Left forelimb (tissue), 1 donor: ENCODE data around the gene SEMA6D.

ENCODE experiments used
- DNase-seq: peaks from one replicate; pipeline ENCODE4 v3.0.0-alpha.2; 2018; ENCODE audit warnings: low spot score

Gene SEMA6D

DNA sequence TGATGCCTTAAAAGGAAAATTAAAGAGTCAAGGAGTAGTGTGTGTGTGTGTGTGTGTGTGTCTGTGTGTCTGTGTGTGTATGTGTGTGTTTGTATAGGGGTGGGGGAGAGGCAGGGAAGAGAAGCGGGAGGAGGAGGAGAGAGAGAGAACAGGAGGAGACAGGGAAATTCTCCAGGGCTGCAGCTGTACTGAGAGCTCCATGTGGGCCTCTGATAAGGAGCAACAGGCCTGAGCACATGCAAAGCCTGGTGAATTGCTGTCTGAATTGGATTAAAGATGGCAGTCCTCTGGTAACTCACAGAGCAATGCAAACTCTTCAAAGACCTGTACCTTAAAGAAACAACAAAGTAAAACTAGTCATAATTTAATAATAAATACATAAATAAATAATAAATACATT is 70.6 kb downstream of the SEMA6D start:
- DNase-seq: no peak

DNA sequence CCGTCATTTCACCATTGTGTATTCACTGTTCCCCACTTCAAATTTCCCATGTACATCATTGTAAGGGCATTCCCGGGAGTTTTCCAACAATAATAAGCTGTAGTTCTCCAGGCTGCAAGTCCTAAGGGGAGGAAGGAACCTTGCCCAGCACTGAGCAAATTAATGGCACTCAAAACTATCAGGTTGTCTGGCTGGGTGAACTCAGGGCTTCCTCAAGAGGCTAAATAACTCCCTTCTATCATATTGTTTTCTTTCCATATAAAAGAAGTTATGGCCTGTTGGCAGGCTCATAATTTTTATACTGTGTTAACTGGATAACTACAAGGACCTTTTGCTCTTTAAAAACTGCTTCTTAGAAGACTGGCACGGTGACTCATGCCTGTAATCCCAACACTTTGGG is 71.4 kb downstream of the SEMA6D start:
- DNase-seq: no peak

DNA sequence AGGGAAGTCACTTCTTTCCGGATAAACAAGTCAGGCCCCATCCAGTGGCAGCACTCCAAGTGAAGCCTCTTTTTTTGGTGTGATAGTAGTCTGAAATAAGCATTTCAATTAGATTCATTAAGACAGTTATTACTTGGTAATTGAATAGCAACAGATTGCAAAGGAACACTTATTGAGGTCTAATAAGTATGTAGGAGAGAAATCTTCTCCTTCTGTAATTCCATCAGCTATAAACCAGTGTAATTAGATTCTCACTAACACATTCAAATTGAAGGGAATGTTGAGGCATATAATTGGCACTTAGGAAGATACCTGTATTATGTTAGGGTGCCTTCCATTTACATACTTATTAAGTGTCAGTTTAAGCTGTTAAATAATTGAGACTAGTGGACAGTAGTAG is 73.9 kb downstream of the SEMA6D start:
- DNase-seq: no peak

DNA sequence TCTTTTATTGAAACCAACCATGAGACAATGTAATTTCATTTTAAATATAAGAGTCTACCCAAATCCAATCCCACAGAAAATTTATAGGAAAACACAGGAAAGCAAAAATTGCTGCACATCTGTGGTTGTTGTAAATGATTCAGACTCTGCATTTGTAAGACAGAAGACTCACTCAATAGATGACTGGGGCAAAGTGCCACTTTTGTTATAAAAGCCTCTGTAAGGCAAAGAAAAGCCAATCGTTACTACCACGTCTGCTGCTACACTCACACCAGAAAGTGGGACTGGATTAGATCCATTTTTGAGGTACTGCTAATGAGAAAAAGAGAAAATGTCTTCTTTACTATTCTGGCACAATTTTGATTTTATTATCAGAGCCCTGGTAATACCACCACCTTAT is 74.9 kb downstream of the SEMA6D start:
- DNase-seq: no peak

DNA sequence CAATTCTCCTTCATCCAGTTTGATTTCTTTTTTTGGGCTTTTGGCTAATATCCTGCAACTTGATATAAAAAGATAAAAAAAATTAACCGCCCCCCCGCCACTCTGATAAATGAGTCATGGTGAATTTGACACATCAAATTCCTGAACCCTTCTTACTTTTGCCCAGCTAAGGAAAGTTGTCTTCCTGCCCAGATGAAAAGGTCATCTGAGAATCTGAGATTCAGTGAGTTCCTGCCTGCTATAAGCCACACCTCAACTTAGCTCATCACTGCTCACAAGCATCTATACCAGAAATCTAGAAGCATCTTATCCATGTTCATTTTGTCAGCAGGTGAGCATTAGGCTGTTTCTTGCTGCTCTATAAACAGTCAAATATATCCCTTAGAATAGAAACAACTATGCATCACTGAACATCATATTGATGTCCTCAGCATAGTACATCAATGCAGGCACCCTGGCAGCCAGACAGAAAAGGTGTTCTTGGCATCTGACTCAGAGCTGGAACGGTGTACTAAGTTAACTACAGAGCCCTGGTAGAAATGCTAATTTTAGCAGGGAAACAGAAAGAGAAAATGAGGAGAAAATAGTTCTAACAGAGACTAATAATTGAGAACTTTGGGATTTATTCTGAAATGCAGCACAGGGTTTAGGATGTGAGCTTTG is 77.1 kb downstream of the SEMA6D start:
- DNase-seq: no peak

DNA sequence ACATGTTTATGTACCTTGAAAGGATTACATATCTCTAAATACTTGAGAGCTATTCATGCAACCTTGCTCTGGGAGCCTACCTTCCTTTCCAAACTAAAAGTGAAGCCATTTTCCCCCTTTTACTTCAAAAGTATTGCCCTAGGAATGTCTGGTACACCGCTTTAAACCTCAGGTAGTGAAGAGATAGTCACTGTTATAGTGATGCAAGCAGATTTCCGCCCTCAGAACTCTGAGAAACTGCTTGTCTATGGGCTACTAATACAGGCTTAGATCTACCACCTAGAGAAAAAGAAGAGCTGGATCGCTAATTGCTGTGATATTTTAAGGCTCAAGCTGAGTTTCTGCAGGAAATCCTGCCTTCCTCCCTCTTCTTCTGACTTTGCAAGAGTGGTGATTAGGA is 78.6 kb downstream of the SEMA6D start:
- DNase-seq: no peak

DNA sequence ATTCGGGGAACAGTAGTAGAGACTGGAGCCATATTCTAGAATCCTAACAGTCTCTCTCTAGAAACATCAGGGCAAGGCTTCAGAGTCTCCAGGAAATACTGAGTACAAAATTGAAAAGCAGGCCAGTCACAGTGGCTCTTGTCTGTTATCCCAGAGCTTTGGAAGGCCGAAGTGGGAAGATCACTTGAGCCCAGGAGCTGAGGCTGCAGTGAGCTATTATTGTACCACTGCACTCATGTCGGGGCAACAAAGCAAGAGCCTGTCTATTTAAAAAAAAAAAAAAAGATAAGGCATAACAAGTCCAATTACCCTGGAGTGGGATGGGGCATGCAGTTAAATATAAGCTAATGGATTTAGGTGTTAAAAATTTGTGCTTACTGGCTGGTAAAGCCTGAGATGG is 79.0 kb downstream of the SEMA6D start:
- DNase-seq: no peak

DNA sequence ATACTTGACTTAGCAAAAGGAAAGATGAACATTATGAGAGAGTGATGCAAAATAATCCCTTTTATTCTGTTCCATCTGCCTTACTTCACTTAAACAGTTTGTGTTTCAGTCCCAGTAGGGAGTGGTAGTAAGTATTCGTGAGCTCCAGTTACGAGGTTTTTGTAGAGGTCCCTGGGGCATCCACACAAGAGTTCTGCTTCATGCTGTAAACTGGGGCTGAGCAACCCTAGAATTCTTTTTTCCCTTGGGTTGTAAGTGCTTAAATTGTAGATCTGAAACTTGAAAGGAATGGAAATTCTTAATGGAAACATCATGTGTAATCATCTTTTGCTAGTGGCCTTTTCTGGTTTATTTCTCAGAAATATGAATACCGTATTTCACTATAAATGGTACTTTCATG is 79.5 kb downstream of the SEMA6D start:
- DNase-seq: no peak

DNA sequence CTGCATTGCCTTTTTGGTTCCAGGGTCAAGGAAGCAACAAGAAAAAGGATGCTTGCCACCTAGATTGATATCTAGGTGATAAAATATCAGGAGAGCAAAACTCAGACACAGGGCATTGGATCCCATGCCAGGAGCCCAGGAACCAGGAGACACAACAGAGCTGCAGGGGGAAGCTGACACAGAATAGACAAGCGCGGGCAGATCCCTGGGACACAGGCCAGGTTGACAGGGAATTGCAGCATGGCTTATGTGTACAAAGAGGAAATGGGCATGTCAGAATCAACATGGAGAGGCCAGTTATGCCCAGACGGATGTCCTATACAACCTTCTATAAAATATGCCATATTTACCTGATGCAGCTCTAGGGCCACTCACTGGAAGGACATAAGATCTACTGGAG is 84.2 kb downstream of the SEMA6D start:
- DNase-seq: no peak

DNA sequence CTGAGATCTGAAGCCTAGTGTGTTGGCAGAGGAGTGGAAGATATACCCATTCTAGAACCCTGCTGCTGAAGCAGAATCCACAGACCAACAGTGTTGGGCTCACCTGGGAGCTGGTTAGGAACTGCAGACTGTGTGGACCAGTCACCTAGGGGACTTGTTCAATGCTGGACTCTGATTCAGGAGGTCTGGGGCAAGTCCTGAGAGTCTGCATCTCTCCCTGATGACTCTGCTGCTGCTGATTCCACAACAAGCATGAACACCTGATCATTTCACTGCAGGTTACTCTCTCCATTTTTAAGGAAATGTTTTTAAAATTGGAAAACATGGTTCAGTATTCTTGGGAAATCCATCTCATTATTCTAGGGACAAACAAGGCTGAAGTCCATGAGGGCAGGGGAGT is 84.9 kb downstream of the SEMA6D start:
- no peak for DNase-seq

DNA sequence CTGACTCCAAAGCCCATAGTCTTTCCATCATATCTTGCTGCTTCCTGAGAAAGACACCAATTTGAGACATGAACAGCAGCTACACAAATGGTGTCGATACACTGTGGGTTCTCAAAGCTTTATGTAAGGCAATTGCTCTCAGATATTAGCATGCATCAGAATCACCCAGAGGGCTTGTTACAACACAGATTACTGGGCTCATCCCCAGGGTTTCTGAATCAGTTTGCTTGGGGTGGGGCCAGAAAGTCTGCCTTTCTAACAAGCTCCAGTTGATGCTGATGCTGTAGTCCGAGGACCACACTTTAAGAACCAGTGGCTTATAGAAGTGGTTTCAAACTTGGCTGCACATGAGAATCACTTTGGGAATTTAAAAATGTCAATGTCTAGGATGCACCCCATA is 86.5 kb downstream of the SEMA6D start:
- no peak for DNase-seq

DNA sequence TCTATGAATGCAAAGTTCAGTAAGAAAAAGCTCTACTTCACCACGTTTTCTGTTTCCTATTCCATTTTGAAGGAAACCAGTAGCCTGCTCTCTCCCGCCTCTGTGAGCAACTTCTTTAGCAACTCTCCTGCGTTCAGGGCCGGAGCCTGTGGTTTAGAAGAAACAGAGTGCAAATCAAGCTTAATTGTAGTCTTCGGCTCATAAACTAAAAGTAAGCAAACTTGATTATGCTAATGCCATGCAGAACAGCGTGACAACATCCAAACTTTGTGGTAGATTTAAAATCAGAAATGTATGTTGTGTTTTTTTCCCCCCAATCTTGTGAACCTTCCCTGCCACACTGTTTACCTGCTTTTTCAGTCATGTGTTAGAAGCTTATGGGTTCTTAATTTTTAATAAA is 87.4 kb downstream of the SEMA6D start:
- DNase-seq: no peak

DNA sequence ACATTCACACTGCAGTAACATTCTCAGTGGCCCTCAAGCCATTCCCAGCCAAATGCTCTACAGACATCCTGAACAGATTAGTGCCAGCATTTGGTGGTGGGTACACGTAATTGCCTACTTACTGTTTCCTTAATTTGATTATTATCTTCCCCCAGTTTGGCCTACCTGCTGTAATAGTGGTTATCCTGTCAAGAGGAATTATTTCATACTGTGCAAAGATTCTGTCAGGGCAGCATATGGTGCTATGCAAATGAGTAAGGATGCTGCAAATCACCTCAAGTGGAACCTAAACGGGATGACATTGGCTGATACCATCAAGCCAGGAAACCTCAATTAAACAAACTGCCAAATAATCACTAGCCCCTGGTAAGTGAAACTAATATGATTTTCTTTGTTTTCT is 88.7 kb downstream of the SEMA6D start:
- no peak for DNase-seq

DNA sequence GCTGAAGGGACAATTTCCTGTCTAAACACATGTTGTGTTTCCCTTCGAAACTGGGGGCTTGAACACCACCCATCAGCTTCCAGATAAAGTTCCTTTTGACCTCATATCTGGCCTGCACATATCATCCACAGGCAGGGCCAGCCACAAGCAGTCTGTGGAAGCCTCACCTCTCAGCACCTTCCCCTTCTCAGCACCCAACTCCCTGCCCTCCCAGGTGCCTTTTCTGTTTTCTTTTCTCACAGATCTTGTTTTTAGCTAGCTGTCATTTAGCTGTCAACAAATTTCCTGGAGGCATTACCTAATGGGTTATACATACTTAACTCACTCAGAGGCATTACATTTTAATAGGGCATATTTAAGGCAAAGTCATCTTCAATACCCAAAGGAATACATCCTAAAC is 93.9 kb downstream of the SEMA6D start:
- DNase-seq: no peak

DNA sequence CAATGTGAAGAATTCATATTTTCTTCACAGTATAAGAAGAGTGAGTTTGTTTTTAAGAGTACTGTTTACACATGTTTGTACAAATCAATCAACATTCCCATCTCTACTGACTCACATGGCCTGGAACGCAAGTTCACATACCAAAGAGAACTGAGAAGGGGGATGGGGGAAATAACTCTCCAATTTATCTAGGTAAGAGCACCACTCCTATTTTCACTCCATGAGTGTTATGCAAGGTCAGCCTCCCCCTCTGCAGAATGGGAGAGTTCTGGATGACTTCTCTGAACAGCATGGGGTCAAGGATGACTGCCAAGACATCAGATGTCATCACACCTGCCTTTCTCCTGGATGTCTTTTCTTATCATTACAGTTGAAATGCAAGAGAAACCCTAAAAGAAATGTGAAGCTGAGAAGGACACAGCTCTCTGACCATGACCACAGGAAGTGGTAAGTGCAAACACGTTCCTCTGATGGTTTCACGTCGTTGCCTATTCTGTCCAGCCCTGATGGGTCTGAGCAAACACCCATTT is 95.2 kb downstream of the SEMA6D start:
- DNase-seq: no peak

DNA sequence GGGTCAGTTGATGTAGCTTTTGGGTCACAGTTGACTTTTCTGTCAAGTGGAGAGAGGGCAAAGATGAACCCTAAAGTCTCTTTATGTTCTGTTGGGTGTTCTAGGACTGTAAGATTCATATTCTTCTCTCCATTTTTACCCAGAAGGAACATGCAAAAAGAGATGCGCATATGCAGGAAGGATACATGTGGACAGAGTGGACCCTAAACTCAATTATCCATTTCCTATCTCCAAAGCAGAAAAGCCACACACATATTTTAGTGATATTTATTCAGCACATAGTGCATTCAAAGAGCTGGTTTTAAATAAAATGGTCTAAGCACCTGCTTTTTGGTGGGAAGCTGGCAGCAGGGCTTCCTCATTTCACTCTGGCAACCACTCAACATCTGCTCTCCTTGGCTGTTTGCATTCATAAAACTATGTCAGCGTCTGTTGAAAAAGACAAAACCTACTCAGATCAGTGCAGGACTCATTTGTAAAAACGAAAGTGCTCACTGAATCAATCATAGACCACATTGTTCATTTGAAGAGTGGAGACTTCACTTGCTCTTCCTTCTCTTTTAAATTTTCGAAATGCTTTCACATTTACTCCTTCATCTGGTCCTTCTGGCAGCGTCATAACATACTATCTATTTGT is 96.6 kb downstream of the SEMA6D start:
- no peak for DNase-seq

DNA sequence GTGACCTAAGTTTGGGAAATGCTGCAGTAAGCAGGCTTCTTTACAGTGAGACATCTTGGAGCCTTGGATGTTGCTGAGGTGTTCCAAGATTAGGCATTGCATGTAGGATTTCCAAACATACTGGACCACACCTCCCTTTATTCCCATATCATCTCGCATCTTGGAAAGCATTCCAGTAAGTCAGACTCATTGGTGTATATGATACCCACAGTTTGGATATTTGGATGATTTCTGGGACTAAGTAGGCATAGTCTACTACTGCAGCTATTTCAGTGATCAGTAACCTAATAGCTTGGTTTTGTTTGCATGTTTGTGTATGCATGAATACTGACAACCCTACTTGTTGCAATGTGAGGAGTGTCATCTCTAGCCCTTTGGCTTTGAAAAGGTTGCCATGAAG is 97.3 kb downstream of the SEMA6D start:
- DNase-seq: no peak

DNA sequence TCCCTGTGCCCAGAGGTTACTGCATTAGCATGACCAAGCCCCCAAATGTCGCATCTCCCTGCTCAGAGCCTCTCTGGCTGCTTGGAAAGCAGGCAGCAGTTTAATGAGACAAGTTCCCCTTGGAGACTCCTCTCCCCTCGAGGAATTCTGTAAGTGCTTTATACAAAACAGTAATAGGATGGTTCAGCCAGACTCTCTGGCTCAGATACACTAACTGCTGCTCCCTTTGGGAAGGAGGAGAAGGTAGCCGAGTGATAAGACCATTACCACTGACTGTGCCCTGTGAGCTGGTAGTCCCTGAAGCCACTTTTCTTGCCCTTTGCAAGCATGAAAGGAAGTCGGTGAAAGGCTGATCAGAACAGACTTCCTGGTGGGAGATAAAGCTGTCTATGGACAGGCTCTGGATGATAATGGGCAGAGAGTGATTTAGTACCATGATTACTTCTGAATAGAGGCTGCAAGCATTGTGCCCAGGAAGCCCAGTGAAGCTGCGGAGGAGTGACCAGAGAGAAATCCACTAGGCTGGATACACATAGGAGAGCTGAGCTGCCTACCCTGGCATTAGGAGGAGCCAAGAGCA is 100.8 kb downstream of the SEMA6D start:
- no peak for DNase-seq

DNA sequence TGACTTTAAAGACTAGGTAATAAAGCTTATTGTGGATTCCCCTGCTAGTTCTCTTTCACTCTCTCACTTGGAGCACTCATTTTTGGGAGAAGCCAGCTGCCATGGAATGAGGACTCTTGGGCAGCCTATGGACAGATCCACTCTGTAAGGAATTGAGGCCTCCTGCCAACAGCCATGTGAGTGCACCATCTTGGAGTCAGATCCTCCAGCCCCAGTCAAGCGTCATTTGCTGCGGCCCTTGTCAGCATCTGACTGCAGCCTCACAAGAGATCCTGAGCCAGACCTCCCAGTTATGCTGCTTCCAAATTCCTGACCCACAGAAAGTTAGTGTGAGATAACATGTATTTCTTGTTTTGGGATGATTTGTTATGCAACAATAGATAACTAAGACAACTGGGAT is 101.9 kb downstream of the SEMA6D start:
- DNase-seq: no peak

DNA sequence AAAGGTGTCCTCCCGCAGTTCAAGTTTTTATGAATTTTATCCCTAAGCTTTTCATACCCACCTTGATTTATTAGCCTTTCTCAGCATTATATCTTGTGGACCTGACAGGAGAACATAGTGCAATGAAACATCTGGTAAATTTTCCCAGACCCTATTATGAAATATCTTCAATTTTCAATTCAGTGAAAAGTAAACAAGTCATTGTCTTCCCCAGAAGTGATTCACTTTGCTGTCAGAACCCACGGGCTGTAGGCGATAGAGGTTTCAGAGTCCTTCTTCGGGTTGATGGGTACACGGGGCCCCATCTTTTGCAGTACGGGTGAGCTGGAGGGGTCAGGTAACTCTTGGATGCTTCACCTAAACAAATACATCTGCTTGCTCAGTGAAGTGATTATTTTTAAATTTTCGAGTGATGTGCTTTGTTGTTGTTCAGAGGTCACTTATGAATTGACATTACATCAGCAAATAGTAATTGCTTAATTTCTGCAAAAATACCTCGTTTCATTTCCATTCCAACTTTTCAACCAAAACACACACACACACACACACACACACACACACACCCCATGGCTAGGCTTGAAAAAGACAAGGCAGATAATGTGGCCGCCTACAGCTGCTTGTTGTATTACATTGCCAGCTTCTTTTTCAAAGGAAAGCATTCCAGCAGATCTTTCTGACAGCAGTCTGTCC is 102.9 kb downstream of the SEMA6D start:
- DNase-seq: no peak

DNA sequence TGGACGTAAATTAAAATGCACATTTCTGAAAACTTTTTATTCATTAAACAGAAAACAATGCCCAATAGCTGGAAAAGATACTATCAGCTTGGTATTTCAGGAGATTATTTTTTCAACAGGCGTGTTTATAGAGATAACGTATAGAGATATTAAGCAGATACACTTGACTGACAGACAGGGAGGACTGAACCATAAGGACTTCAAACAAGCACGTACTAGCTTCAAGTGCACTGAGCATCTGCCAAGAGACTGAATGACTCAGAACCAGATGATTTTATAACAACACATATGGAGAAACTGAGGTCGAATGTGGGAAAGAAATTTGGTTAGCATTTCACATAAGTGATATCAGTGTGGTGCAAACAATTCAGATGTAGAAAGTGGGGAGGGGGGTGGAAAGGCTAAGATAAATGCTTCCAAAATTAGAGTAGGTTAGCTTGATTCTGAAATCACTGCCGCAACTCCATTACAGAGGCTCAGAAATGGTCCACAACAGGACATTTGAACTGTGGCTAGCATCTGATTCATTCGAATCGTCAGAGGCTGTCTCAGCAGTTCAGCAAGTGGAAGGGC is 103.5 kb downstream of the SEMA6D start:
- DNase-seq: no peak

DNA sequence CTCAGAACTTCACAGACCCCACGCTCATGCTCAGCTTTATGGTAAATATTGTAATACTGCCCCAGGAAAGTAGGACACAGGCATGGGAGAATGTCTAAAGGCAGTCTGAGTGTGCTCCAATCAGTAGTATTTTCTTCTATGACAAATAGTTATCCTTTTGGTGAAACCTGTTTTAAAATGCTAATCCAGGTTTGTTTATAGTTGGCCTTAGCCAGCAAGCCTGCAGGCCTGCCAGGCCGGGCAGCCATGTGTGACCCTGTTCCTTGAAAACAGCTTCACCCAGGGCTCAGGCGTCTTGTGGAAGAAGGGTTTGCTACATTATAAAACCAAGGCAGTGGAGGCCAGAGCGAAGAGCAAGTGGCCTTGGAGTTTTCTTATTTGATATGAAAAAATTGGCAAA is 104.7 kb downstream of the SEMA6D start:
- DNase-seq: no peak
